Loucy (cell line): ENCODE data around the gene VASH2.

Experiments used
- H2AFZ ChIP-seq: fragments of 200-600 bp; sonication (generic); 2 replicates; pipeline ENCODE4 v1.6.0; 2016; ENCODE audit warnings: antibody characterized with exemption, mild to moderate bottlenecking, low read length, moderate library complexity
- H3F3A ChIP-seq: fragments of 200-600 bp; 2 replicates; pipeline ENCODE4 v1.6.0; 2016; ENCODE audit warnings: antibody characterized with exemption, low read depth, mild to moderate bottlenecking
- H3K27me3 ChIP-seq: fragments of 200-600 bp; sonication (generic); 2 replicates; pipeline ENCODE4 v1.6.1; 2014; ENCODE audit warnings: low read length, mild to moderate bottlenecking; ENCODE audit not compliant: insufficient read depth, poor library complexity, severe bottlenecking
- H3K36me3 ChIP-seq: fragments of 200-600 bp; sonication (generic); 2 replicates; pipeline ENCODE4 v1.6.1; 2016; ENCODE audit warnings: low read length; ENCODE audit not compliant: insufficient read depth
- H3K4me1 ChIP-seq: fragments of 200-600 bp; sonication (generic); 2 replicates; pipeline ENCODE4 v1.5.1; 2014; ENCODE audit warnings: low read length, mild to moderate bottlenecking; ENCODE audit not compliant: insufficient read depth, poor library complexity, severe bottlenecking
- H3K4me2 ChIP-seq: fragments of 200-600 bp; sonication (generic); 2 replicates; pipeline ENCODE4 v1.6.0; 2014; ENCODE audit warnings: antibody characterized with exemption, low read length, low read depth, mild to moderate bottlenecking; ENCODE audit not compliant: poor library complexity, severe bottlenecking
- H3K4me3 ChIP-seq: fragments of 200-600 bp; sonication (generic); 2 replicates; pipeline ENCODE4 v1.5.1; 2014; ENCODE audit warnings: low read length, mild to moderate bottlenecking, mixed read lengths; ENCODE audit not compliant: poor library complexity, severe bottlenecking
- H3K79me2 ChIP-seq: fragments of 200-600 bp; sonication (generic); 2 replicates; pipeline ENCODE4 v1.6.1; 2014; ENCODE audit warnings: low read length; ENCODE audit not compliant: insufficient read depth
- H3K9ac ChIP-seq: fragments of 200-600 bp; sonication (generic); 2 replicates; pipeline ENCODE4 v1.6.0; 2014; ENCODE audit warnings: mild to moderate bottlenecking, low read depth, low read length, moderate library complexity; ENCODE audit not compliant: poor library complexity, severe bottlenecking
- H3K9me2 ChIP-seq: fragments of 200-600 bp; sonication (generic); replicated peaks from 2 replicates; pipeline ENCODE4 v1.6.1; 2016; ENCODE audit warnings: low read depth, low read length, mixed read lengths
- H3K9me3 ChIP-seq: fragments of 200-600 bp; sonication (generic); 2 replicates; pipeline ENCODE4 v1.6.1; 2014; ENCODE audit warnings: mild to moderate bottlenecking, antibody characterized with exemption, low read length, low read depth; ENCODE audit not compliant: insufficient read depth
- H4K20me1 ChIP-seq: fragments of 200-600 bp; sonication (generic); 2 replicates; pipeline ENCODE4 v1.6.0; 2014; ENCODE audit warnings: antibody characterized with exemption, low read length, mild to moderate bottlenecking; ENCODE audit not compliant: insufficient read depth, poor library complexity, severe bottlenecking
- CTCF ChIP-seq: fragments of 200-600 bp; sonication (generic); conservative IDR thresholded peaks from 2 replicates; pipeline ENCODE4 v1.5.1; 2014; ENCODE audit warnings: mild to moderate bottlenecking, antibody characterized with exemption, low read length
- EZH2phosphoT487 ChIP-seq: fragments of 200-600 bp; IDR thresholded peaks from 2 replicates; pipeline ENCODE4 v1.6.1; 2018; ENCODE audit warnings: antibody characterized with exemption, mild to moderate bottlenecking, moderate library complexity, borderline replicate concordance

The VASH2 gene

GRCh38 chr1:213032651-213033050, 82.3 kb downstream of the VASH2 start:
- Histone ChIP-seq H3K4me1 (no peaks in the 10 kb centered on the region), H4K20me1 (no peaks in the 10 kb centered on the region), H3K4me2 (no peak overlapping the region), H3K79me2 (no peaks in the 10 kb centered on the region), H3K9ac (no peak overlapping the region), H3K9me2 (no peaks in the 10 kb centered on the region), H3K27me3 (peaks cover 86% of the 10 kb centered on the region), H3K36me3 (no peaks in the 10 kb centered on the region), H3K9me3 (no peaks in the 10 kb centered on the region), H2AFZ (no peak overlapping the region), H3F3A (no peaks in the 10 kb centered on the region), H3K4me3 (no peak overlapping the region)
- TF ChIP-seq EZH2phosphoT487 (no peak), CTCF (no peak)

- Histone ChIP-seq H3K9me2 (no peaks in the 10 kb centered on the region), H4K20me1 (no peaks in the 10 kb centered on the region), H3K4me3 (no peak overlapping the region), H3K9ac (no peak overlapping the region), H3F3A (no peaks in the 10 kb centered on the region), H3K9me3 (no peaks in the 10 kb centered on the region), H3K79me2 (no peaks in the 10 kb centered on the region), H3K27me3 (peaks cover 79% of the 10 kb centered on the region), H3K4me2 (no peak overlapping the region), H2AFZ (no peak overlapping the region), H3K4me1 (no peaks in the 10 kb centered on the region), H3K36me3 (no peaks in the 10 kb centered on the region)
- no peak for TF ChIP-seq EZH2phosphoT487
- TF ChIP-seq CTCF, result no peak
Observed at GRCh38 chr1:213034713-213035112, 84.4 kb downstream of the VASH2 start.

- Histone ChIP-seq H3K4me2 (no peak overlapping the region), H3K4me3 (no peak overlapping the region), H3K36me3 (no peaks in the 10 kb centered on the region), H3K79me2 (no peaks in the 10 kb centered on the region), H3K27me3 (peaks cover 71% of the 10 kb centered on the region), H4K20me1 (no peaks in the 10 kb centered on the region), H3K9me2 (no peaks in the 10 kb centered on the region), H3F3A (no peaks in the 10 kb centered on the region), H3K4me1 (no peaks in the 10 kb centered on the region), H2AFZ (no peak overlapping the region), H3K9me3 (no peaks in the 10 kb centered on the region), H3K9ac (no peak overlapping the region)
- TF ChIP-seq CTCF, result no peak
- no peak for TF ChIP-seq EZH2phosphoT487
Observed at GRCh38 chr1:213035573-213035972, 85.2 kb downstream of the VASH2 start.
